ENCODE data around the gene SAFB. TPM values are rescaled to one million over a fixed set of nuclear protein-coding genes. Genes with fewer than 3 reads are reported as not detected.

Gene SAFB
- total RNA-seq, 1 donor from 2014 or later = 115 TPM

DNA sequence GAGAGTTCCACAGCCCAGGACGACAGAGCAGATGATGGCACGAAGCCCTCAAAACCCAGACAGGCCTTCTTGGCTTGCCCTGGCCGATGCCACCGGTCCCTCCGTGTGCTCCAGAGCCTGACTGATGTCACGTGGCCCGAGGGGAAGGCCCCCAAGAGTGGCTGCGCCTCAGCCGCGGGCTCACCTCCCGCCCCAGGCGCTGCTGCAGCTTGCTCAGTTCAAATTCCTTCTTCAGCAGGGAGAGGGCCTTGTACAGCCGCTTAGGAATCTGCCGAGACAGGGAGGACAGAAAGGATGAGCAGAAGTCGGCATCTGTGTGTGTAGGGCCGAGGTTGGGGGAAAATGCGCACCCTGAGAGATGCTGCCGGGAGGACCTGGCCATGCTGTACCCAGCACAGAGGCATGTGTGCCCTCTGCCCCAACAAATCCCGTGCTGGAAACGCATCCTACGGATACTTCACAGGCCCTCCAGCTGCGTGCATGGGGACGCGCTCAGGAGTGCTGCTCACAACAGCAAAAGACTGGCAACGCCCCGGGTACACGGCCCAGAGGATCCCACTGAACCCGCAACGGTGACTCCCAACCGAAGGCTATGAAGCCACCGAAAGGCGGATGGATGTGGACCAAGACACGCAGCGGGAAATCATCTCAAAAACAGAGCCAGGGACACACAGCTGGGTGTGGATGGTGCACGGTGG is 84.1 kb downstream of the SAFB start:
- intact Hi-C loops (cut with DNase I) = no loop called here
- ATAC-seq = no peak
- no peak for DNase-seq (ENCODE audit: low spot score)

GRCh38 chr19:5707576-5708575 is 85.0 kb downstream of the SAFB start:
- DNase-seq (ENCODE audit: low spot score) = no peak
- no peak for ATAC-seq
- intact Hi-C loops (cut with DNase I) = no loop called here

GRCh38 chr19:5711025-5711424 is 88.1 kb downstream of the SAFB start:
- DNase-seq (ENCODE audit: low spot score) = no peak
- intact Hi-C loops (cut with DNase I) = no loop called here
- no peak for ATAC-seq

- ATAC-seq (no peak), DNase-seq (ENCODE audit: low spot score) (no peak)
- intact Hi-C loops (cut with DNase I) = no loop called here
Measured at GRCh38 chr19:5711713-5712161, 88.9 kb downstream of the SAFB start.

DNA sequence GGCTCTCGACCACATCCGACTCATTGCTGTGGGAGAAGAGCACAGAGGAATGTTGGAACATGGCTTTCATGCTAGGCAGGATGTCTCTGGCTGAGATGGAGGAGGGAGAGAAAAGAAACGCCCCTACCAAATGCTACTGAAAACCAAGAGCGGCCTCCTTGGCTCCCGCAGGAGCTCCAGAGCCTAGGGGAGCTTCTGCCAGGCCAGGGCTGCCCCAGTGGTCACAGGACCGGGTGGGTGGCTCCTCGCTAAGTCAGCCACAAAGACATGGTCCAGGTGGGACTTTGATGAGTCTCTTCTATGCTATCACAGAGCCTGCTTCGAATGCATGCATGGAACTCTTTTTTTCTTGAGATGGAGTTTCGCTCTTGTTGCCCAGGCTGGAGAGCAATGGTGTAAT is 90.3 kb downstream of the SAFB start:
- ATAC-seq = no peak
- DNase-seq (ENCODE audit: low spot score) = no peak

DNA sequence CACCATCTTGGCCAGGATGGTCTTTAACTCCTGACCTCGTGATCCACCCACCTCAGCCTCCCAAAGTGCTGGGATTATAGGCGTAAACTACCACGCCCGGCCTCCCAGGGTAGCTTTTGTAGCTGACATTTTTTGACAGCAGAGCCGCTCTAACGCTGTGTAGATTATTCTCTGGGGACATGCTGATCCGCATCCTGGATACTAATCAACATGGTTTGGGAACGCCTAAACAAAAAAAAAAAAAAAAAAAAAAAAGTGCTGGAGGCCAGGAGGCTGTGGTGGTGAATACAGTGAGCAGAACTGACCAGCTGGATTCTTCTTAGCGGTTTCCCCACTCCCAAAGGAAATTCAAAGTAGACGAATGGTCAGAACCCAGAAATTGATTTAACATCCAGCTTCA is 91.9 kb downstream of the SAFB start:
- DNase-seq (ENCODE audit: low spot score) (no peak), ATAC-seq (no peak)
- intact Hi-C loops (cut with DNase I) = no loop called here

More for the DNA sequence above, 90.3 kb downstream of the SAFB start:
- intact Hi-C loops (cut with DNase I) = no loop called here

GRCh38 chr19:5717215-5717935 is 94.5 kb downstream of the SAFB start:
- DNase-seq (ENCODE audit: low spot score) (no peak), ATAC-seq (no peak)
- intact Hi-C loops (cut with DNase I) = no loop called here

Other genes with a start within 250 kb of the SAFB start
- not detected for gene ZNRF4, start 167.7 kb upstream of the SAFB start, total RNA-seq
- gene TINCR, start 55.1 kb upstream of the SAFB start, total RNA-seq = 3.7 TPM
- 121 TPM for gene SAFB2, start 307 bp upstream of the SAFB start, total RNA-seq
- 35.9 TPM for gene MICOS13, start 57.4 kb downstream of the SAFB start, total RNA-seq
- 3.7 TPM for gene HSD11B1L, start 57.9 kb downstream of the SAFB start, total RNA-seq
- 601 TPM for gene RPL36, start 67.2 kb downstream of the SAFB start, total RNA-seq
- gene LONP1, start 97.1 kb downstream of the SAFB start, total RNA-seq = 48.8 TPM
- gene CATSPERD, start 97.6 kb downstream of the SAFB start, total RNA-seq = not detected
- gene PRR22, start 161.7 kb downstream of the SAFB start, total RNA-seq = 1.0 TPM
- 27.9 TPM for gene DUS3L, start 168.1 kb downstream of the SAFB start, total RNA-seq
- not detected for gene NRTN, start 182.0 kb downstream of the SAFB start, total RNA-seq
- not detected for gene FUT6, start 216.6 kb downstream of the SAFB start, total RNA-seq
- not detected for gene FUT3, start 228.4 kb downstream of the SAFB start, total RNA-seq
- 0.18 TPM for gene FUT5, start 247.5 kb downstream of the SAFB start, total RNA-seq

Measured in sciatic nerve (tissue), 2 donors.